Mesothelial cell of epicardium (in vitro differentiated cells): ENCODE measurements around the gene SUPT5H. TPM values are rescaled to one million over a fixed set of nuclear protein-coding genes. Genes with fewer than 3 reads are reported as not detected.

Experiments
- DNase-seq, 2 experiments: peaks; one replicate each; pipeline ENCODE4 v3.0.0; 2021; ENCODE audit warnings: low spot score in 2 of 2; ENCODE audit not compliant: unreplicated experiment in 2 of 2
- H3K27ac Mint-ChIP-seq: 2 replicates; pipeline ENCODE4 v1.8.0; 2021; ENCODE audit warnings: mixed read lengths
- H3K27me3 Mint-ChIP-seq: 2 replicates; pipeline ENCODE4 v1.8.0; 2021; ENCODE audit warnings: low read depth, mixed read lengths
- H3K36me3 Mint-ChIP-seq: 2 replicates; pipeline ENCODE4 v1.8.0; 2021; ENCODE audit warnings: mixed read lengths
- H3K4me1 Mint-ChIP-seq: 2 replicates; pipeline ENCODE4 v1.8.0; 2021; ENCODE audit warnings: mixed read lengths
- H3K4me3 Mint-ChIP-seq: 2 replicates; pipeline ENCODE4 v1.8.0; 2021; ENCODE audit warnings: mild to moderate bottlenecking, moderate library complexity, mixed read lengths
- H3K9me3 Mint-ChIP-seq: 2 replicates; pipeline ENCODE4 v1.8.0; 2021; ENCODE audit warnings: mixed read lengths
- CTCF ChIP-seq: fragments of 200-600 bp; sonication (generic); IDR thresholded peaks from one replicate; pipeline ENCODE4 v1.5.0; 2021; ENCODE audit warnings: antibody characterized with exemption; ENCODE audit not compliant: unreplicated experiment
- microRNA-seq: library from miRNA; unstranded; fragments of <30 nt; microRNA quantifications from one replicate; pipeline ENCODE4 v1.2.0, GENCODE V29; 2021; ENCODE audit warnings: inconsistent platforms, mixed read lengths
- total RNA-seq: library from RNA; stranded (reverse); gene quantifications from 3 replicates; pipeline ENCODE4 v1.2.1, GENCODE V29; 2021

SUPT5H gene
- total RNA-seq, 1 donor from 2014 or later = 127 TPM

- peaks cover 7% of the 10 kb centered on the region for H3K36me3 Mint-ChIP-seq
- H3K27ac Mint-ChIP-seq = no peak overlapping the region
- H3K4me1 Mint-ChIP-seq = no peaks in the 10 kb centered on the region
- no peaks in the 10 kb centered on the region for H3K27me3 Mint-ChIP-seq
- no peaks in the 10 kb centered on the region for H3K9me3 Mint-ChIP-seq
- DNase-seq = no peak
- no peak overlapping the region for H3K4me3 Mint-ChIP-seq
- no peak for TF ChIP-seq CTCF
Measured at GRCh38 chr19:39525205-39525604, 79.8 kb downstream of the SUPT5H start.

Small RNA genes lying within 50 kb of the gene (microRNA-seq; reads per million reads assigned to microRNA genes)
- gene MIR4530 = not detected

Other genes with a start within 250 kb of the SUPT5H start
- gene NCCRP1, start 248.6 kb upstream of the SUPT5H start, total RNA-seq = 11.7 to 14.8 TPM (median 12.2 TPM) in 3 replicates
- not detected in 3 replicates for gene SYCN, start 241.3 kb upstream of the SUPT5H start, total RNA-seq
- gene IFNL3, start 200.6 kb upstream of the SUPT5H start, total RNA-seq = not detected in 3 replicates
- gene IFNL4, start 196.7 kb upstream of the SUPT5H start, total RNA-seq = 0.14 to 0.74 TPM (median 0.40 TPM) in 3 replicates
- not detected in 3 replicates for gene IFNL2, start 177.2 kb upstream of the SUPT5H start, total RNA-seq
- not detected in 3 replicates for gene IFNL1, start 149.2 kb upstream of the SUPT5H start, total RNA-seq
- 19.1 to 20.6 TPM (median 20.4 TPM) in 3 replicates for gene LRFN1, start 124.7 kb upstream of the SUPT5H start, total RNA-seq
- gene GMFG, start 109.5 kb upstream of the SUPT5H start, total RNA-seq = not detected in 3 replicates
- gene SAMD4B, start 103.2 kb upstream of the SUPT5H start, total RNA-seq = 128 to 143 TPM (median 133 TPM) in 3 replicates
- gene PAF1, start 54.5 kb upstream of the SUPT5H start, total RNA-seq = 41.4 to 47.8 TPM (median 42.9 TPM) in 3 replicates
- 35.6 to 39.2 TPM (median 36.1 TPM) in 3 replicates for gene MED29, start 54.2 kb upstream of the SUPT5H start, total RNA-seq
- gene ZFP36, start 38.7 kb upstream of the SUPT5H start, total RNA-seq = 111 to 113 TPM (median 111 TPM) in 3 replicates
- 160 to 172 TPM (median 164 TPM) in 3 replicates for gene PLEKHG2, start 32.9 kb upstream of the SUPT5H start, total RNA-seq
- 1,616 to 1,722 TPM (median 1,707 TPM) in 3 replicates for gene RPS16, start 9.6 kb upstream of the SUPT5H start, total RNA-seq
- 69.3 to 78.9 TPM (median 70.7 TPM) in 3 replicates for gene TIMM50, start 35.3 kb downstream of the SUPT5H start, total RNA-seq
- 0.40 to 0.53 TPM (median 0.50 TPM) in 3 replicates for gene DLL3, start 53.4 kb downstream of the SUPT5H start, total RNA-seq
- 0.60 to 0.81 TPM (median 0.78 TPM) in 3 replicates for gene SELENOV, start 69.6 kb downstream of the SUPT5H start, total RNA-seq
- 2.6 to 4.0 TPM (median 2.8 TPM) in 3 replicates for gene EID2B, start 87.3 kb downstream of the SUPT5H start, total RNA-seq
- gene EID2, start 94.6 kb downstream of the SUPT5H start, total RNA-seq = 18.8 to 22.6 TPM (median 19.7 TPM) in 3 replicates
- not detected in 3 replicates for gene LGALS13, start 156.9 kb downstream of the SUPT5H start, total RNA-seq
- not detected in 3 replicates for gene LGALS16, start 210.3 kb downstream of the SUPT5H start, total RNA-seq